ENCODE measurements around the gene CPED1.

GRCh38 chr7:121294448-121294992, 306.0 kb downstream of the CPED1 start:
- no peak for TF ChIP-seq EP300 (IDR thresholded peaks at IDR 0.05; ENCODE audit: borderline replicate concordance in 1 of 2, control insufficient read depth in 1 of 2, low read depth in 2 of 2, low read length in 2 of 2)
- no peak for TF ChIP-seq CTCF (IDR thresholded peaks at IDR 0.05 in 2 of 3, conservative IDR thresholded peaks at IDR 0.05 in 1 of 3; ENCODE audit: control insufficient read depth in 2 of 3, extremely low read depth in 1 of 3, insufficient read depth in 1 of 3, low read depth in 3 of 3, low read length in 3 of 3)
- TF ChIP-seq YY1 (IDR thresholded peaks at IDR 0.05; ENCODE audit: low read depth, low read length): no peak
- no peak for TF ChIP-seq ZBTB4 (CRISPR knock-in tag; IDR thresholded peaks at IDR 0.05)
- TF ChIP-seq GATAD2B (conservative IDR thresholded peaks at IDR 0.05; ENCODE audit: low read depth): no peak
- TF ChIP-seq STAT3 (IDR thresholded peaks at IDR 0.05; ENCODE audit: low read depth, low read length): no peak
- TF ChIP-seq EZH2 (IDR thresholded peaks at IDR 0.05; ENCODE audit: borderline replicate concordance, control insufficient read depth, low read depth, low read length): no peak
